GM19035 (cell line): Measurements from ENCODE around the gene LGALS3BP.

Experiments
- ATAC-seq: cut with Tn5 transposase; IDR thresholded peaks from one replicate; pipeline ENCODE4 v1.9.1; 2021; ENCODE audit not compliant: unreplicated experiment

LGALS3BP gene

DNA sequence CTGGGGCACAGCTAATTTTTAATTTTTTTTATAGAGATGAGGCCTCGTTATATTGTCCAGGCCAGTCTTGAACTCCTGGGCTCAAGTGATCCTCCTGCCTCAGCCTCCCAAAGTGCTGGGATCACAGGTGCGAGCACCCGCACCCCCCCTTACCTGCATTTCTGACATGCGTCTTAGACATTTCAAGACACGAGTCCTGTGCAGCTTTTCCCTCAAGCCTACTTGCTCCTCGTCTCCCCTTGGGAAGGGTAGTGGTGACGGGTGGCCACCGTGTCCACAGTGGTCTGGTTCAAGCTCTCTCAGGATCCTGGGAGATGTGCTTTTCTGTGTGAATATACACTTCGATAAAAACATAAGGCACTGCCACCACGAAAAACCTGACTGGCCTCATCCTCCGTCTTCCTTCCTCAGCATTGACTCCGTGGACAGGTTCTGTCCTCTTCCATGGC is 20.2 kb upstream of the LGALS3BP start:
- ATAC-seq = no peak

GRCh38 chr17:78999056-78999768 is 19.5 kb upstream of the LGALS3BP start:
- no peak for ATAC-seq

GRCh38 chr17:78998311-78999055 is 18.8 kb upstream of the LGALS3BP start:
- no peak for ATAC-seq

GRCh38 chr17:78997881-78998280 is 18.2 kb upstream of the LGALS3BP start:
- no peak for ATAC-seq

DNA sequence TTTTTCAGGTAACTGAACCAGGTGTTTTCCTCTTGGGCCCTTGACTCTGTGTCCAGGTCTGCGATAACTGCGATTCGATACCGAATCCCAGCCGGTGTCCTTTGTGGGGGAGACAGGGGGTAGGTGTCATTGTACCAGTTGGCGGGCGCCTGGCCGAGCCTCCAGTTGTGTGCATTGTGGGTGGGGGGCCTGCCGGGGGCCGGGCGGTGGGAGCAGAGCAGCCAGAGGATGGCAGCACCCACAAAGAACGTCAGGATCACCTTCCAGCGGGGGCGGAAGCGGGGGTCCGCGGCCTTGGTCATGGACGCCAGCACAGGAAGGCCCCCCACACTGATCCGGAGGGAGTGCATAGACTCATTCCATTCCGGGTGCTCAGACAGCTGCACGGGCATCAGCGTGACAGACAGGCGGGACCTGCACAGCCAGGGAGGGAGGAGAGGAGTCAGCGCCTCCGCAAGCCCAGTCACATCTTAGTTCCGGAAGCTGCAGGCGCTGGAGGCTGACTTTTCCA is 17.6 kb upstream of the LGALS3BP start:
- no peak for ATAC-seq

GRCh38 chr17:78996781-78997201 is 17.1 kb upstream of the LGALS3BP start:
- ATAC-seq = no peak

GRCh38 chr17:78995761-78996451 is 16.2 kb upstream of the LGALS3BP start:
- no peak for ATAC-seq

- ATAC-seq = no peak
Observed at GRCh38 chr17:78995022-78995760, 15.5 kb upstream of the LGALS3BP start.

- ATAC-seq = no peak
Observed at GRCh38 chr17:78993981-78994671, 14.4 kb upstream of the LGALS3BP start.

DNA sequence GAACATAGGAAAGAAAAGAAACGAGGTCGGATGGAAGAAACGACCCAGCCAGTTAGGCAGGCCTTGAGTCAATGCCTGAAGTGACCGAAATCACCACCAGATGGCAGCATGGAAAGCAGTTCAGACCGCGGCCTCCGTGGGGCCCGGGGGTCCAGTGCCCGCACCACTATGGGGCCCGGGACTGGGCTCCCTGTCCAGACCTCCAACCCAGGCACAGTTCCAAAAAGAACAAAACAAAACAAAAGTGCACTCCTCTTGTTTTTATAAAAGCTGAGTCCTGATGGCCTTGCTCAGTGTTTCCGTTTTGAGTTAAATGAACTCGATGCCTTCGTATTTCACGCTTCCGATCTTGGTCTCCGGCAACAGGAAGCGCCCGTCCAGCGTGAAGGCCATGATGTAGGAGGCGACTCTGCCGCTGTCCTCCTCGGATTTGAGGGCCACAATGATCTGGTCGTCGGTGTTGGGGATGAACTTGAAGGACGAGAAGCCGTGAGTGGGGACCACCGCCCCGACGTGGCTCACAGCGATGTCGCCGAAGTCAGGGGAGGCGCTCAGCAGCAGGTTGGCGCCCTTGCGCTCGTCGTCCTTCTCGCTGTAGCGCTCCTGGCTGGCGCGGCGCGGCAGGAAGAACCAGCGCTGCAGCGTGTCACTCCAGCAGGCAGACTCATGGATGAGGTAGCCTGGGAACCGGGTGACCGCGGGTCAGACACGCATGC is 13.7 kb upstream of the LGALS3BP start:
- no peak for ATAC-seq

DNA sequence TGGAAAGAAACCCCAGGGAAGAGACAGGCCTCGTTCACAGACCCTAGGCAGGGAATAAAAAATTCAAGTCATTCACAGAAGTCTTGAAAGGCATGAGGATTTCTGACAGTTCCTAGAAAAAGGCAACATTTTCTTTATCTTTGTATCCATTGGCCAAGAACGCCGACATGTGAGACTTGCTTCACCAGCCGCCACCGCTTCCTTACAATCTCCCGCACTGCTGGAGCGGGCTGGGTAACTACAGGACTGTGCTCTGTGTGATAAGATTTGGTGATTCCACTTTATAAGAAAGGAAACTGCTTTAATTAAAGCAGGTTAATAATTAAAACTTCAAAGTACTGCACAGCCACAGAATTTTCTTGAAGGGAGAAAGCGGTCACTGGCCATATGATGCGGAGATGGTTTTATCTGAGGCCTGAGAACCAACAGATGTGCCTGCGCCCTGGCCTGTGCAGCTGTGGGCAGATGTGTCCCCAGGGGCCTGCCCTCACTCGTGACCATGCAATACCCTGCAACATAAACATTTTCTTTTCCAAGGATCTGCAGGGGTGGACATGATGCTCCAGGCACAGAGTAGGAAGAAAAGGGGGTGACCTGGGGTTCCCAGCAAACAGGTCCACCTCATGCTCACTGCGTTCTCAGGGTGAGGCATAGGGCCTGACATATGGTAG is 13.0 kb upstream of the LGALS3BP start:
- no peak for ATAC-seq

DNA sequence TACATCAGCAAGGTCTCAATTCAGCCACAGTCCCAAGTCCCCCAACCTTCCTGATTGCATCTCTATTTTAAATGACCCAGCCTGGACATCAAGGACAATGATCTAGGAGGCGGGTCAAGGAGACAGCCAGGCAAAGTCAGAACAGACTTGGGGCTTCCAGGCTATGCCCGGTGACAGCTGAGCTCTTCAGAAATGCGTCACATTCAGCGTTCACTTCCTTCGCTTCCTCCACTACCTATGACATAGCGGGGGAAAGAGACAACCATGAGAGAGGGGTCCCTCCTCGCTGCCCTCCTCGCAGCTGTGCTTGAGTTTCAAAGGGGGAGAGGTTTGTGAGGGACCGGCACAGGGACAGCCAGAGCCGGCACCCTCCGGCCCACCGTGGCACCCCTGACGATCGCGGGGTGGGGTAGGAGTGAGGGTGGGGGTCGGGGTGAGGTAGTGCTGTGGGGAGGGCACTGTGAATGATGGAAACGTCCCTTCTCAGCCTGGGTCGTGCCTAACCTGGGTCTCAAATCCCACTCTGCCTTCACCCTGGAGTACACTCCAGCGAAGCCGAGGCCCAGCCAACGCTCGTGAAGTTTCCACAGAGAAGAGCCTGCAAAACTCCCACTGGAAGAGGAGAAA is 12.3 kb upstream of the LGALS3BP start:
- ATAC-seq = no peak

DNA sequence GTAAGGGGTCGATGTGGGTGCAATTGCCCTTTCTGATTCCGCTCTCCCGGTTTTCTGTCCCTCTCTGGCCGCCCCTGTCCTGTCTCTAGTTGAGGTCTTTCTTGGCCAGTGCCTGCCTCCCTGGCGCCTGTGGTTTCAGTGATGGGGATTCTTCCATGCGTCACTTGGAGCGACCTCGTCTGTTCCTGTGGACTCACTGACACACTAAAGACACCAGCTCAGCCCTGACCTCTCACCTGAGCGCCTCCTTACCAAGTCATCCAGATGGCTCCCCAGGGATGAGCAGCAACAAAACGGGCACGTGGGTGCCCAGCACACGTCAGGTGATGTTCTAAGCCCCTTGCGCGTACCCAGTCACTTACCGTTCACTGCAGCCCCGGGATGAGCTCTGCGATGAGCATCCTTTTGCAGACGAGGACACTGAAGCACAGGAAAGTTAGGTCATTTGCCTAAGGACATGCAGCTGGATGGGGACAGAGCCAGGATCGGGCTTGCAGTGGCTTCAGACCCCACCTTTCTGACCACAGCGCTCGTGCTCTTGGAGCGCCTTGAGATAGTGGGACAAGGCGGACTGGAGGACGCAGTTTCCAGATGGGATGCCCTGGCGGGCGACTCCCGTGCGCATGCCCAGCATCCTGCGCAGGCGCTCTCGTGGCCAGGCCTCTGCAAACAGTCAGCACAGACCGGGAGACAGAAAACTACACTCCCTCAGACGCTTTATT is 11.5 kb upstream of the LGALS3BP start:
- ATAC-seq = no peak

GRCh38 chr17:78990349-78991016 is 10.8 kb upstream of the LGALS3BP start:
- no peak for ATAC-seq

DNA sequence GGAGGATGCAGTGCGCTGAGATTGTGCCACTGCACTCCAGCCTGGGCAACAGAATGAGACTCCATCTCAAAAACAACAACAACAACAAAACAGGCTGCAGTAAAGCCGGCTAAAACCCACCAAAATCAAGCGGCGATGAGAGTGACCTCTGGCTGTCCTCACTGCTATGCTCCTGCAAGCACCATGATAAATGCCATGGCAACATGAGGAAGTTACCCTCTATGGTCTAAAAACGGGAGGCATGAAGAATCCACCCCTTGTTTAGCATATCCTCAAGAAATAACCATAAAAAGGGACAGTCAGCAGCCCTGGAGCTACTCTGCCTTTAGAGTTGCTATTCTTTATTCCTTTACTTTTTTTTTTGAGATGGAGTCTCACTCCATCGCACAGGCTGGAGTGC is 8.4 kb upstream of the LGALS3BP start:
- no peak for ATAC-seq

- ATAC-seq = no peak
Observed at GRCh38 chr17:78986649-78987328, 7.1 kb upstream of the LGALS3BP start.

- ATAC-seq = no peak
Observed at GRCh38 chr17:78986048-78986648, 6.4 kb upstream of the LGALS3BP start.
